GM12878 (cell line): ENCODE measurements around the gene GGNBP2. TPM values are rescaled to one million over a fixed set of nuclear protein-coding genes. Genes with fewer than 3 reads are reported as not detected.

Experiments used
- ATAC-seq: fragments of 200-7000 bp; cut with Tn5 transposase; 3 replicates; pipeline ENCODE4 v1.9.1; 2020; ENCODE audit warnings: mild to moderate bottlenecking, moderate library complexity
- BruUV-seq: library from RNA; stranded (reverse); fragments of 400-500 nt; replicated peaks from 2 replicates; lab custom pipeline; 2021; lab: Mats Ljungman, UMichigan
- CTCF ChIA-PET: fragments of 300-600 bp; sonication (Branson Sonifier 250); formaldehyde crosslinking; extraction: SDS; loops from one replicate; lab custom pipeline; 2021; ENCODE audit warnings: inconsistent platforms; lab: Yijun Ruan, JAX
- POLR2A ChIA-PET: fragments of 350-600 bp; formaldehyde crosslinking; extraction: SDS; loops from one replicate; lab custom pipeline; 2021; ENCODE audit warnings: inconsistent platforms; lab: Charles Lee
- RAD21 ChIA-PET: fragments of 300-600 bp; sonication (Branson Sonifier 250); formaldehyde crosslinking; loops from one replicate; lab custom pipeline; 2023; ENCODE audit warnings: antibody characterized with exemption; ENCODE audit not compliant: unreplicated experiment; lab: Charles Lee
- SMC1A ChIA-PET: fragments of 300-600 bp; sonication (Branson Sonifier 250); formaldehyde crosslinking; loops from one replicate; lab custom pipeline; 2023; ENCODE audit not compliant: unreplicated experiment, uncharacterized antibody; lab: Charles Lee
- DNase-seq: peaks from one replicate; pipeline ENCODE4 v3.0.0-alpha.2; 2011; ENCODE audit warnings: low read depth, low spot score
- FAIRE-seq: peaks from 3 replicates; lab custom pipeline; 2011; peaks lifted over from hg19 to GRCh38; lab: Jason Lieb, UNC
- H2AFZ ChIP-seq: 2 replicates; pipeline ENCODE4 v1.6.0; 2011; ENCODE audit warnings: low read depth, low read length, control low read depth; ENCODE audit not compliant: control insufficient read depth
- H3K27ac ChIP-seq: 2 replicates; pipeline ENCODE4 v1.5.1; 2011; ENCODE audit warnings: control low read depth; ENCODE audit not compliant: control insufficient read depth, insufficient read depth
- H3K27me3 ChIP-seq, 2 experiments: replicated peaks in 1 of 2; 2 replicates each; pipeline versions ENCODE4 v1.6.0 to v1.6.1; 2011; ENCODE audit warnings: low read length in 1 of 2; ENCODE audit not compliant: control insufficient read depth in 2 of 2, insufficient read depth in 2 of 2
- H3K36me3 ChIP-seq, 2 experiments: 2 replicates each; pipeline ENCODE4 v1.5.1; 2011; ENCODE audit warnings: low read length in 1 of 2; ENCODE audit not compliant: control insufficient read depth in 2 of 2, insufficient read depth in 2 of 2
- H3K4me1 ChIP-seq: 2 replicates; pipeline ENCODE4 v1.6.1; 2011; ENCODE audit warnings: mild to moderate bottlenecking, low read length, moderate library complexity, mixed read lengths; ENCODE audit not compliant: control insufficient read depth, insufficient read depth
- H3K4me2 ChIP-seq: 2 replicates; pipeline ENCODE4 v1.6.0; 2011; ENCODE audit warnings: control low read depth; ENCODE audit not compliant: control insufficient read depth, insufficient read depth
- H3K4me3 ChIP-seq: fragments of 200-600 bp; sonication (generic); 2 replicates; pipeline ENCODE4 v1.5.1; 2016
- H3K79me2 ChIP-seq: 2 replicates; pipeline ENCODE4 v1.6.0; 2011; ENCODE audit warnings: low read length; ENCODE audit not compliant: control insufficient read depth, insufficient read depth
- H3K9ac ChIP-seq: 2 replicates; pipeline ENCODE4 v1.8.0; 2011; ENCODE audit warnings: low read length, control low read depth, mixed read lengths; ENCODE audit not compliant: control insufficient read depth, insufficient read depth
- H3K9me3 ChIP-seq: replicated peaks from 3 replicates; pipeline ENCODE4 v1.5.1; 2011; ENCODE audit warnings: mild to moderate bottlenecking, low read length; ENCODE audit not compliant: control insufficient read depth, insufficient read depth
- H4K20me1 ChIP-seq: 2 replicates; pipeline ENCODE4 v1.6.0; 2011; ENCODE audit not compliant: control insufficient read depth, insufficient read depth
- ETV6 ChIP-seq, 2 experiments: fragments of 450-650 bp in 1 of 2; IDR thresholded peaks in 1 of 2; conservative IDR thresholded peaks in 1 of 2; 2 replicates each; pipeline ENCODE4 v1.6.1; 2014; ENCODE audit warnings: antibody characterized with exemption in 1 of 2, borderline replicate concordance in 1 of 2, low read depth in 1 of 2, mild to moderate bottlenecking in 1 of 2, moderate library complexity in 1 of 2
- GABPA ChIP-seq: IDR thresholded peaks from 2 replicates; pipeline ENCODE4 v1.6.1; 2014; ENCODE audit warnings: antibody characterized with exemption, low read depth, mild to moderate bottlenecking, inconsistent platforms
- HCFC1 ChIP-seq: fragments of 150-350 bp; IDR thresholded peaks from 2 replicates; pipeline ENCODE4 v1.6.1; 2014; ENCODE audit warnings: low read length
- HDGF ChIP-seq: fragments of 450-650 bp; IDR thresholded peaks from 2 replicates; pipeline ENCODE4 v1.6.1; 2016; ENCODE audit warnings: antibody characterized with exemption
- MTA3 ChIP-seq: IDR thresholded peaks from 2 replicates; pipeline ENCODE4 v1.6.1; 2012; ENCODE audit warnings: low read length, inconsistent platforms, borderline replicate concordance
- NBN ChIP-seq: fragments of 450-650 bp; IDR thresholded peaks from 2 replicates; pipeline ENCODE4 v1.6.1; 2016
- POLR2AphosphoS5 ChIP-seq: IDR thresholded peaks from 2 replicates; pipeline ENCODE4 v1.6.1; 2011; ENCODE audit warnings: mild to moderate bottlenecking, low read length, inconsistent platforms
- POU2F2 ChIP-seq: IDR thresholded peaks from 3 replicates; pipeline ENCODE4 v1.6.1; 2011; ENCODE audit warnings: low read depth, mild to moderate bottlenecking, low read length, borderline replicate concordance
- RBBP5 ChIP-seq: fragments of 200-600 bp; sonication (generic); conservative IDR thresholded peaks from 2 replicates; pipeline ENCODE4 v1.6.1; 2016
- SREBF1 ChIP-seq: IDR thresholded peaks from 2 replicates; pipeline ENCODE4 v1.6.1; 2012; ENCODE audit warnings: mild to moderate bottlenecking, low read length
- STAT3 ChIP-seq: IDR thresholded peaks from 2 replicates; pipeline ENCODE4 v1.6.1; 2011; ENCODE audit warnings: low read depth, low read length, improper control_type of control experiment
- ZNF622 ChIP-seq: fragments of 450-650 bp; IDR thresholded peaks from 2 replicates; pipeline ENCODE4 v1.6.1; 2017; ENCODE audit warnings: mild to moderate bottlenecking, inconsistent platforms
- WGBS: methylation state at CpG from one replicate; pipeline ENCODE4 v1.1.6; 2016; ENCODE audit warnings: low lambda C conversion rate; ENCODE audit not compliant: insufficient replicate concordance, insufficient coverage; ENCODE audit errors: missing lambda C conversion rate; 5-methylcytosine and 5-hydroxymethylcytosine counted together
- in situ Hi-C: fragments of 300-500 bp; cut with MboI; formaldehyde crosslinking; loops from 9 replicates; pipeline ENCODE4 v1.14.3; 2018; ENCODE audit warnings: mixed read lengths
- intact Hi-C: fragments of 100-400 bp; cut with micrococcal nuclease; formaldehyde crosslinking; loops from one replicate; pipeline ENCODE4 v1.14.2; 2022; ENCODE audit not compliant: unreplicated experiment
- polyA plus RNA-seq, 11 experiments: library from polyadenylated mRNA; depleted of rRNA in 4 of 11; unstranded in 6 of 11; stranded (reverse) in 5 of 11; fragments of >200 nt; fragmentation: Nextera tagmentation in 4 of 11; fragmentation: Illumina TruSeq in 1 of 11; extraction: Ambion mirVana in 4 of 11; extraction: Trizol in 1 of 11; gene quantifications; 1 replicate in 1 of 11; 2 replicates in 10 of 11; pipeline versions ENCODE4 v1.2.1 to v1.2.3, GENCODE V29; 2011 to 2016; ENCODE audit warnings: inconsistent platforms in 2 of 11, missing spikeins in 2 of 11, low read depth in 1 of 11
- total RNA-seq, 4 experiments: library from RNA; depleted of rRNA in 3 of 4; stranded (reverse); fragments of >200 nt in 3 of 4; fragmentation: Illumina TruSeq in 1 of 4; extraction: Trizol in 1 of 4; gene quantifications; 2 replicates each; pipeline versions ENCODE4 v1.2.1 to v1.2.3, GENCODE V29; 2013 to 2021

Gene GGNBP2
- total and polyA plus RNA-seq, 10 of the 15 experiments (the other 5 are each of a cell fraction or from before 2014, with no cell fraction given), result 36.3 to 82.0 (median 50.0) TPM

DNA sequence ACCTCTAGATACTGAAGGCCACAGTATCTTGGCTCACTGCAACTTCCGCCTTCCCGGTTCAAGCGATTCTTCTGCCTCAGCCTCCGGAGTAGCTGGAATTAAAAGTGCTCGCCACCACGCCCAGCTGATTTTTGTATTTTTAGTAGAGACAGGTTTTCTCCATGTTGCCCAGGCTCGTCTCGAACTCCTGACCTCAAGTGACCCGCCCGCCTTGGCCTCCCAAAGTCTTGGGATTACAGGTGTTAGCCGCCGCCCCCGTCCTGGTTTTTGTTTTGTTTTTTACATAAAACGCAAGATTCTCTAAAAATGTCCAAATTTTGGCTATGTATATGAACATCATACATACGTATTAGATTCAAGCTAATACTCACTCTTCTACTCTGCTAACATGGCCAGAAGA is 2.0 kb upstream of the GGNBP2 start:
- BruUV-seq, result no TSS peak
- Histone ChIP-seq H3K4me2 (no peak overlapping the region), H4K20me1 (no peaks in the 10 kb centered on the region), H3K79me2 (peaks cover 38% of the 10 kb centered on the region), H2AFZ (no peak overlapping the region), H3K36me3 (no peaks in the 10 kb centered on the region; a peak in 1 of 4 replicates), H3K4me3 (no peak overlapping the region), H3K9me3 (no peaks in the 10 kb centered on the region), H3K4me1 (no peaks in the 10 kb centered on the region), H3K27ac (no peak overlapping the region), H3K27me3 (no peaks in the 10 kb centered on the region), H3K9ac (no peak overlapping the region)
- ChIA-PET POLR2A (interaction anchor here (1.1 kb wide), 1 partner anchor 9 kb away, joined by 3 read pairs; no protein-coding TSS in a partner anchor), RAD21 (interaction anchor here (2.3 kb wide), 1 partner anchor 60 kb away, joined by 15 read pairs; the partner anchor contains the start of gene MRM1), CTCF (interaction anchor here (2.0 kb wide), 1 partner anchor 9 kb away, joined by 5 read pairs; no protein-coding TSS in a partner anchor), SMC1A (no interaction called here)
- in situ Hi-C loops (no loop called here), intact Hi-C loops (no loop called here)
- no peak for FAIRE-seq
- 95% methylated on average over 15 of the region's 15 CpGs for WGBS
- no peak for TF ChIP-seq STAT3
- no peak for TF ChIP-seq RBBP5
- TF ChIP-seq ETV6 (conservative IDR thresholded peaks at IDR 0.05 in 1 of 2, IDR thresholded peaks at IDR 0.05 in 1 of 2; ENCODE audit: borderline replicate concordance in 1 of 2, low read depth in 1 of 2), result no peak
- TF ChIP-seq SREBF1, result no peak
- TF ChIP-seq GABPA, result no peak
- TF ChIP-seq POU2F2, result no peak
- TF ChIP-seq MTA3, result no peak
- no peak for TF ChIP-seq ZNF622
- no peak for TF ChIP-seq POLR2AphosphoS5
- TF ChIP-seq HDGF, result no peak
- TF ChIP-seq HCFC1, result no peak
- no peak for TF ChIP-seq NBN
- no peak for ATAC-seq
- no peak for DNase-seq
